Measurements from ENCODE around the gene BDNF.
"Not testable (repeated sequence)": the region's sequence is repeated elsewhere in the genome, so short reads cannot be mapped to it uniquely, and the experiment has no call there.

BDNF gene

DNA sequence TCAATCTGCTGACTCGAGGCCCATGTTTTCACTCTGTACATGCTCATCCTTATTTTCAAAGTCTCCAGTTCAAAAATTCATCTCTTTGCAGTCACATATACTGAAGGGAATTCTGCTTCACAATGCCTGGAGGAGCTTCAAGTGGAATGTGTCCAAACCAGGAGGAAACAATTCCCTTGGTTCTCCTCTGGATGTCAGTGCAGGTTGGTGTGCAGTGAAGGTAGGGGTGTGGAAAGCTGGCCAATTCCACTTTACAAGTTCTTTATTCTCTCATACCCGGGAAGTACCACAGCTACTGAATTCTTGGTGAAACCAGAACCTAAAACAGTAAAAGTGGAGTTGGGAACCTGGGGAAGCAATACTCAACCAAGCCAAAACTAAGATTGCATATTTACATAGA, 57.3 kb downstream of the BDNF start:
- TF ChIP-seq, protein P1, sequence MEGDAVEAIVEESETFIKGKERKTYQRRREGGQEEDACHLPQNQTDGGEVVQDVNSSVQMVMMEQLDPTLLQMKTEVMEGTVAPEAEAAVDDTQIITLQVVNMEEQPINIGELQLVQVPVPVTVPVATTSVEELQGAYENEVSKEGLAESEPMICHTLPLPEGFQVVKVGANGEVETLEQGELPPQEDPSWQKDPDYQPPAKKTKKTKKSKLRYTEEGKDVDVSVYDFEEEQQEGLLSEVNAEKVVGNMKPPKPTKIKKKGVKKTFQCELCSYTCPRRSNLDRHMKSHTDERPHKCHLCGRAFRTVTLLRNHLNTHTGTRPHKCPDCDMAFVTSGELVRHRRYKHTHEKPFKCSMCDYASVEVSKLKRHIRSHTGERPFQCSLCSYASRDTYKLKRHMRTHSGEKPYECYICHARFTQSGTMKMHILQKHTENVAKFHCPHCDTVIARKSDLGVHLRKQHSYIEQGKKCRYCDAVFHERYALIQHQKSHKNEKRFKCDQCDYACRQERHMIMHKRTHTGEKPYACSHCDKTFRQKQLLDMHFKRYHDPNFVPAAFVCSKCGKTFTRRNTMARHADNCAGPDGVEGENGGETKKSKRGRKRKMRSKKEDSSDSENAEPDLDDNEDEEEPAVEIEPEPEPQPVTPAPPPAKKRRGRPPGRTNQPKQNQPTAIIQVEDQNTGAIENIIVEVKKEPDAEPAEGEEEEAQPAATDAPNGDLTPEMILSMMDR (IDR thresholded peaks at IDR 0.05; ENCODE audit: insufficient read depth, missing control alignments) = no peak
- no peak for DNase-seq (ENCODE audit: insufficient read length, low spot score)
- no peak for FAIRE-seq

DNA sequence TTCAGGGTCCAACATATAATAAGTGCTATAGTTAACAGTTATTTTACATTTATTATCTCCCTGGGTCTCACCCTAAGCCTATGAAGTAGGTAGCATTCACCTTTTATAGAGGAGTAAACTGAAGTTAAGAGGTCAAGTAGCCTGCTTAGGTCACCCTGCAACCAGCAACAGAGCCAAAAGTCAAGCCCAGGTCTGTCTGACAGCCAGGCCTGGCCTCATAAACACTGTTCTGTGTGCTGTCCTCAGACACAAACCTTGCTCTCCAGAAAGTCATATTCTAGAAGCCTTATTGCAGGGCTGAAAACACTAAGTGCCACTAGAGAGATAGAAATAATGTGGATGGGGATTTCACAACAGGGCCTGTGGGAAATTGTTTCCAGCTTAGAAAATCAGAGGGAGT, 59.3 kb downstream of the BDNF start:
- TF ChIP-seq, protein P1 (IDR thresholded peaks at IDR 0.05; ENCODE audit: insufficient read depth, missing control alignments) = no peak
- FAIRE-seq (no peak), DNase-seq (ENCODE audit: insufficient read length, low spot score) (no peak)

DNA sequence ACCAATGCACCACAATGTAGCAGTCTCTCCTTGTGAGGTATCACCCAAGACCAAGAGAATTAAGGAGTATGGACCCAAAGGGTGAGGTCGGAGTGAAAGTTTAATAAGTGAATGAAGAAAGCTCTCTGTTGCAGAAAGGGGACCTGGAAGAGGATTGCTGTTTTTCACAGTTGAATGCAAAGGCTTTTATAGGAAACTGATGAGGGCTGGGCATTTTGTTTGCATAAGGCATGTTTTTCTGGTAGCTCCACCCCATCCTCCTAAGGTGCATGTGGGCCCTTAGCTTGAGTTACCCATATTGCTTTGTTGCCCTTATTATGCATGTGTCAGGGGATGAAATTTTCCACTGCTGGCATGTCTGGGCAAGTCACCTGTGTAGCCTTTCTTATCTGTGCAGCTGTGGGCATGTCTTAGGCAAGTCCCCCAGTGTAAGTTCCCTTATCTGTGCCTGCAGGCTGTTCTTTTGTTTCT, 64.7 kb downstream of the BDNF start:
- no peak for DNase-seq (ENCODE audit: insufficient read length, low spot score)
- FAIRE-seq = no peak
- TF ChIP-seq, protein P1 (IDR thresholded peaks at IDR 0.05; ENCODE audit: insufficient read depth, missing control alignments) = no peak

DNA sequence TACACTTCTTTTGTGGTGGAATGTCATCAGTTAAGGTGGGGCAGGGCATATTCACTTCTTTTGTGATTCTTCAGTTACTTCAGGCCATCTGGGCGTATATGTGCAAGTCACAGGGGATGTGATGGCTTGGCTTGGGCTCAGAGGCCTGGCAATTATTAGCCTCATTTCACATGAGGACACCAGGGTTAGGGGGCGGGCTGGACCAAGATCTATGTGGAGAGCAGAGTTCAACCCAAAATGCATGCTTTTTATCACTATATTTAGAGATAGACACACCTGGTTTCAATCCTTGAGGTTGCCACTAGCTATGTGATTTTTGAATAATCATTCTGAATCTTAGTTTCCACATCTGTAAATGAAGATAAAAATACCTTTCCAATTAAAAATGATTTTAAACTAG, 65.5 kb downstream of the BDNF start:
- DNase-seq (ENCODE audit: insufficient read length, low spot score); FAIRE-seq: not testable (repeated sequence)

DNA sequence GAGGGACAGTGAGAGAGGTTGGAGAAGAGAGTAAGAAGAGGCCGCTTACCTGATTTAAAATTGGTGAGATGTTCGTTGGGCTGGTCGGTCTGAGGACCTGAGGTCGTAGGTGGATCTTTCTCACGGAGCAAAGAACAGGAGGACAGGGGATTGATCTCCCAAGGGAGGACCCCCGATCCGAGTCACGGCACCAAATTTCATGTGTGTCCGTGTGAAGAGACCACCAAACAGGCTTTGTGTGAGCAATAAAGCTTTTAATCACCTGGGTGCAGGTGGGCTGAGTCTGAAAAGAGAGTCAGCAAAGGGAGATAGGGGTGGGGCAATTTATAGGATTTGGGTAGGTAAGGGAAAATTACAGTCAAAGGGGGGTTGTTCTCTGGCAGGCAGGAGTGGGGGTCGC, 66.0 kb downstream of the BDNF start:
- DNase-seq (ENCODE audit: insufficient read length, low spot score); FAIRE-seq: not testable (repeated sequence)

DNA sequence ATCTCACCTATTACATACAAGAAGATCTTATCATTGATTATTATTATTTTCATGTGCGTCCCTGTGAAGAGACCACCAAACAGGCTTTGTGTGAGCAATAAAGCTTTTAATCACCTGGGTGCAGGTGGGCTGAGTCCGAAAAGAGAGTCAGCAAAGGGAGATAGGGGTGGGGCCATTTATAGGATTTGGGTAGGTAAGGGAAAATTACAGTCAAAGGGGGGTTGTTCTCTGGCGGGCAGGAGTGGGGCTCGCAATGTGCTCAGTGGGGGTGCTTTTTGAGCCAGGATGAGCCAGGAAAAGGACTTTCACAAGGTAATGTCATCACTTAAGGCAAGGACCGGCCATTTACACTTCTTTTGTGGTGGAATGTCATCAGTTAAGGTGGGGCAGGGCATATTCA, 71.2 kb downstream of the BDNF start:
- not testable (repeated sequence) for FAIRE-seq

DNA sequence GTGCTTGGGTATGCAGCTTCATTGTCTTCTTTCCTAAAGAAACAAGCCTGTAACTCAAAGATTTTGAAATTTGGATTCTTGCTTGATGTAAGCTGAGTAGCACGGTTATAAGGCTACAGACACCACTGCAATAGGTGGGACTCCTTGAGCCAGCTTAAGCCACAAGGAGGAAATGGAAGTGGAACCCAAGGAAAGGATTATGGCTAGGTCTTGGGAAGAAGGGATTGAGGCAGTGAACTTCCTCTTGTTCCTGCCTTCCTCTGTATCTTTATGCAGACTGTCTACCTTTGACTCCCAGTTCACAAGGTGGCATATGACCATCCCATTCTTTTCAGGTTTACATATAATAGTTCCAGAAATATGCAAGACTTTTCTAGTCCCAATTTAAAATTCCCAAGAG, 72.3 kb downstream of the BDNF start:
- DNase-seq (ENCODE audit: insufficient read length, low spot score) = no peak
- TF ChIP-seq, protein P1 (IDR thresholded peaks at IDR 0.05; ENCODE audit: insufficient read depth, missing control alignments) = no peak
- no peak for FAIRE-seq

More for the DNA sequence above, 71.2 kb downstream of the BDNF start:
- not testable (repeated sequence) for DNase-seq (ENCODE audit: insufficient read length, low spot score)

DNA sequence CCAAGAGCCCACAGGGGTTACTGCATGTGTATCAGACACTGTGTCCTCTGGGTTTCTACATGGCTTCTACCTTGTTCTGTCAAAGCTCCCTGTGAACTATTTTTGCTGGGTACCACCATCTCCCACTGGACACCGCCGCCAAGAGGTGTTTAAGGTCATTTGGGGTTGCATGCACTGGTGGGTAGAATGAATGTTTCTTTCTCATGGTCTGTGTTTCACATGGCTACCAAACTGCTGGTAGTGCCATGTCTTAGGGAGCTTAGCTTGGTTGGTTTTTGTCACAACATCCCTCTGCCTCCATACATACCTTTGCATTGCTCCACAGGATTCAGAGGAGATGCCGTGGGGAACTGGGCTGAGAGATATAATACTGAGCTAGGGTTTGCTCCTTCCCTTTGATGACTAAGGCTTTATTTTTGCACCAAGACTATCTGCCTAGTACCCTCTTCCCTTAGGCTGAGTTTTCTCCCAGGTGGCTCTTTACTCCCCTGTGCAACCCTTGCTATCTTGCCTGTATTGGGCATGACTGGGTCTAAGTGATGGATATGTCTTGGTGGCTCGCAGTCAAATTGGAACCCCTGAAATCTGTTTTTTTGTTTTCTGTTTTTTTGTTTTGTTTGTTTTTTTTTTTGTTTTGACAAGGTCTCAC, 73.2 kb downstream of the BDNF start:
- DNase-seq (ENCODE audit: insufficient read length, low spot score) (no peak), FAIRE-seq (no peak)
- TF ChIP-seq, protein P1 (IDR thresholded peaks at IDR 0.05; ENCODE audit: insufficient read depth, missing control alignments) = no peak
